Panc1 (cell line): Measurements from ENCODE around the gene ACTA2. TPM values are rescaled to one million over a fixed set of nuclear protein-coding genes. Genes with fewer than 3 reads are reported as not detected.
A peak's percentile ranks its signal among the peaks of the same experiment; 100 is the strongest.

Source experiments
- ATAC-seq: fragments of 200-7000 bp; cut with Tn5 transposase; 2 replicates; pipeline ENCODE4 v1.9.1; 2020; ENCODE audit warnings: mild to moderate bottlenecking, moderate library complexity
- BruUV-seq: library from RNA; stranded (reverse); fragments of 400-500 nt; replicated peaks from 2 replicates; lab custom pipeline; 2021; lab: Mats Ljungman, UMichigan
- CTCF ChIA-PET: fragments of 300-600 bp; sonication (Branson Sonifier 250); formaldehyde crosslinking; loops from one replicate; lab custom pipeline; 2022; ENCODE audit warnings: antibody characterized with exemption; lab: Charles Lee
- POLR2A ChIA-PET: fragments of 300-600 bp; sonication (Branson Sonifier 250); formaldehyde crosslinking; loops from one replicate; lab custom pipeline; 2022; ENCODE audit warnings: antibody characterized with exemption; lab: Charles Lee
- DNase-seq: peaks from one replicate; pipeline ENCODE4 v3.0.0-alpha.2; 2010; ENCODE audit warnings: low read depth, low spot score
- H3K27ac ChIP-seq: 2 replicates; pipeline ENCODE4 v1.5.1; 2011; ENCODE audit warnings: mild to moderate bottlenecking, low read length, inconsistent platforms
- H3K27me3 ChIP-seq: fragments of 200-500 bp; sonication (Bioruptor generic); 2 replicates; pipeline ENCODE4 v1.6.0; 2014; ENCODE audit warnings: low read length, inconsistent platforms; ENCODE audit not compliant: control insufficient read depth, insufficient read depth
- H3K36me3 ChIP-seq: fragments of 200-500 bp; sonication (Bioruptor generic); 2 replicates; pipeline ENCODE4 v1.5.1; 2014; ENCODE audit warnings: inconsistent platforms, mild to moderate bottlenecking, low read length, moderate library complexity; ENCODE audit not compliant: control insufficient read depth, insufficient read depth
- H3K4me1 ChIP-seq: 2 replicates; pipeline ENCODE4 v1.5.1; 2011; ENCODE audit warnings: inconsistent platforms, mild to moderate bottlenecking, low read length, moderate library complexity; ENCODE audit not compliant: control insufficient read depth, insufficient read depth
- H3K4me3 ChIP-seq, 2 experiments: 2 replicates each; pipeline ENCODE4 v1.5.1; 2011 to 2012; ENCODE audit warnings: low read depth in 2 of 2, low read length in 2 of 2, mild to moderate bottlenecking in 2 of 2, inconsistent platforms in 1 of 2, moderate library complexity in 1 of 2
- H3K9me3 ChIP-seq: fragments of 200-500 bp; sonication (Bioruptor generic); 2 replicates; pipeline ENCODE4 v1.5.1; 2014; ENCODE audit warnings: low read depth, mild to moderate bottlenecking, inconsistent platforms, low read length, moderate library complexity; ENCODE audit not compliant: control insufficient read depth, insufficient read depth
- POLR2AphosphoS5 ChIP-seq: IDR thresholded peaks from 2 replicates; pipeline ENCODE4 v1.6.1; 2012; ENCODE audit warnings: mild to moderate bottlenecking, low read depth, low read length, moderate library complexity
- SIN3A ChIP-seq: IDR thresholded peaks from 2 replicates; pipeline ENCODE4 v1.6.1; 2012; ENCODE audit warnings: low read depth, mild to moderate bottlenecking, low read length, moderate library complexity, borderline replicate concordance; ENCODE audit not compliant: insufficient read depth
- TCF7L2 ChIP-seq: IDR thresholded peaks from 2 replicates; pipeline ENCODE4 v1.6.1; 2011; ENCODE audit warnings: mild to moderate bottlenecking, low read depth, low read length, inconsistent platforms
- in situ Hi-C: cut with HindIII; loops from 2 replicates; pipeline ENCODE4 v1.10.0; 2016; ENCODE audit warnings: low sequenced_read_pairs, low pct_unique_long_range_greater_than_20kb
- intact Hi-C: fragments of 100-400 bp; cut with micrococcal nuclease; formaldehyde crosslinking; loops from one replicate; pipeline ENCODE4 v1.10.0; 2022; ENCODE audit not compliant: unreplicated experiment
- total RNA-seq: library from RNA; stranded (reverse); gene quantifications from one replicate; pipeline ENCODE4 v1.2.1, GENCODE V29; 2021; ENCODE audit not compliant: unreplicated experiment
- TF ChIP-seq, protein P1 (sequence below): fragments of 450-650 bp; IDR thresholded peaks from 2 replicates; pipeline ENCODE4 v1.5.1; 2017; ENCODE audit warnings: mild to moderate bottlenecking
- TF ChIP-seq, protein P2 (sequence below), 2 experiments: IDR thresholded peaks; 2 replicates each; pipeline ENCODE4 v1.6.1; 2011 to 2012; ENCODE audit warnings: low read depth in 2 of 2, control low read depth in 1 of 2, low read length in 1 of 2, mild to moderate bottlenecking in 1 of 2, moderate library complexity in 1 of 2; ENCODE audit not compliant: insufficient read depth in 1 of 2

The ACTA2 gene
- total RNA-seq, 1 experiment from 2014 or later = 4.7 TPM

DNA sequence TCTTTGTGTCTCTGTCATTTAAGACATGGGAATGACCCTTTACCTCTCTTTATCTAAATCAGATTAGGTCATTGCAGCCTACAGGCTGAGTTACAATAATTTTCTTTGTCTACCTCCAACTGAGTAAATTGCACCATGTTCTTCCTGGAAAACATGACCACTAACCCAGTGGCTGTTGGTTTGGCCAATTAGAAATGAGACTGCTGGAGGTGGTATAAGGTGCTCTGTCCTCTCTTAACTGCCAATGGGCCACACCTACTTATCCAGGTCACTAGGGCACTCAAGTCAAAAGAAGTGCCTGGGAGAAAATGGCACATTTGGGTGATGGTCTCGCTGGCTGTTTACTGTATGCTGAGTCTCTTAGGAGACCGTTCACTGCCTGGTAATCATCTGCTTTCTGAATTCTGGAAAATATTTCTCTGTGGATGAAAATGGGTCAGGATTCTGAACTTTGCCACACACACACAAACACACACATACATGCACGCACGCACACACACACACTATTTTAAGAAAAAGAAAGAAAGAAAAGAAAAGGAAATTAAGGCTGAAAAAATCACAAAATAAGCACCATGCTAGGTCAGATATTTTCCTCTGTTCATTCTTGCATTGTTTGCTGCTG lies 56.1 kb downstream of the ACTA2 start:
- peak overlapping the region; percentile 83 for H3K27ac ChIP-seq
- ATAC-seq = peak; percentile 31; the same call in 1 of the 2 replicates
- no peaks in the 10 kb centered on the region for H3K36me3 ChIP-seq
- H3K9me3 ChIP-seq = no peaks in the 10 kb centered on the region
- no peaks in the 10 kb centered on the region for H3K27me3 ChIP-seq
- intact Hi-C loops = no loop called here
- in situ Hi-C loops = no loop called here
- BruUV-seq = no TSS peak
- H3K4me3 ChIP-seq = no peak overlapping the region
- no peak for DNase-seq
- TF ChIP-seq, protein P1, sequence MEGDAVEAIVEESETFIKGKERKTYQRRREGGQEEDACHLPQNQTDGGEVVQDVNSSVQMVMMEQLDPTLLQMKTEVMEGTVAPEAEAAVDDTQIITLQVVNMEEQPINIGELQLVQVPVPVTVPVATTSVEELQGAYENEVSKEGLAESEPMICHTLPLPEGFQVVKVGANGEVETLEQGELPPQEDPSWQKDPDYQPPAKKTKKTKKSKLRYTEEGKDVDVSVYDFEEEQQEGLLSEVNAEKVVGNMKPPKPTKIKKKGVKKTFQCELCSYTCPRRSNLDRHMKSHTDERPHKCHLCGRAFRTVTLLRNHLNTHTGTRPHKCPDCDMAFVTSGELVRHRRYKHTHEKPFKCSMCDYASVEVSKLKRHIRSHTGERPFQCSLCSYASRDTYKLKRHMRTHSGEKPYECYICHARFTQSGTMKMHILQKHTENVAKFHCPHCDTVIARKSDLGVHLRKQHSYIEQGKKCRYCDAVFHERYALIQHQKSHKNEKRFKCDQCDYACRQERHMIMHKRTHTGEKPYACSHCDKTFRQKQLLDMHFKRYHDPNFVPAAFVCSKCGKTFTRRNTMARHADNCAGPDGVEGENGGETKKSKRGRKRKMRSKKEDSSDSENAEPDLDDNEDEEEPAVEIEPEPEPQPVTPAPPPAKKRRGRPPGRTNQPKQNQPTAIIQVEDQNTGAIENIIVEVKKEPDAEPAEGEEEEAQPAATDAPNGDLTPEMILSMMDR = no peak
- TF ChIP-seq, protein P2, sequence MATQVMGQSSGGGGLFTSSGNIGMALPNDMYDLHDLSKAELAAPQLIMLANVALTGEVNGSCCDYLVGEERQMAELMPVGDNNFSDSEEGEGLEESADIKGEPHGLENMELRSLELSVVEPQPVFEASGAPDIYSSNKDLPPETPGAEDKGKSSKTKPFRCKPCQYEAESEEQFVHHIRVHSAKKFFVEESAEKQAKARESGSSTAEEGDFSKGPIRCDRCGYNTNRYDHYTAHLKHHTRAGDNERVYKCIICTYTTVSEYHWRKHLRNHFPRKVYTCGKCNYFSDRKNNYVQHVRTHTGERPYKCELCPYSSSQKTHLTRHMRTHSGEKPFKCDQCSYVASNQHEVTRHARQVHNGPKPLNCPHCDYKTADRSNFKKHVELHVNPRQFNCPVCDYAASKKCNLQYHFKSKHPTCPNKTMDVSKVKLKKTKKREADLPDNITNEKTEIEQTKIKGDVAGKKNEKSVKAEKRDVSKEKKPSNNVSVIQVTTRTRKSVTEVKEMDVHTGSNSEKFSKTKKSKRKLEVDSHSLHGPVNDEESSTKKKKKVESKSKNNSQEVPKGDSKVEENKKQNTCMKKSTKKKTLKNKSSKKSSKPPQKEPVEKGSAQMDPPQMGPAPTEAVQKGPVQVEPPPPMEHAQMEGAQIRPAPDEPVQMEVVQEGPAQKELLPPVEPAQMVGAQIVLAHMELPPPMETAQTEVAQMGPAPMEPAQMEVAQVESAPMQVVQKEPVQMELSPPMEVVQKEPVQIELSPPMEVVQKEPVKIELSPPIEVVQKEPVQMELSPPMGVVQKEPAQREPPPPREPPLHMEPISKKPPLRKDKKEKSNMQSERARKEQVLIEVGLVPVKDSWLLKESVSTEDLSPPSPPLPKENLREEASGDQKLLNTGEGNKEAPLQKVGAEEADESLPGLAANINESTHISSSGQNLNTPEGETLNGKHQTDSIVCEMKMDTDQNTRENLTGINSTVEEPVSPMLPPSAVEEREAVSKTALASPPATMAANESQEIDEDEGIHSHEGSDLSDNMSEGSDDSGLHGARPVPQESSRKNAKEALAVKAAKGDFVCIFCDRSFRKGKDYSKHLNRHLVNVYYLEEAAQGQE (IDR thresholded peaks at IDR 0.05; ENCODE audit: insufficient read depth in 1 of 2, low read depth in 2 of 2, low read length in 1 of 2) = no peak
- no peak for TF ChIP-seq SIN3A
- TF ChIP-seq POLR2AphosphoS5 = no peak
- no peak for TF ChIP-seq TCF7L2
- ChIA-PET CTCF (no interaction called here), POLR2A (no interaction called here)
- peaks cover 69% of the 10 kb centered on the region for H3K4me1 ChIP-seq

DNA sequence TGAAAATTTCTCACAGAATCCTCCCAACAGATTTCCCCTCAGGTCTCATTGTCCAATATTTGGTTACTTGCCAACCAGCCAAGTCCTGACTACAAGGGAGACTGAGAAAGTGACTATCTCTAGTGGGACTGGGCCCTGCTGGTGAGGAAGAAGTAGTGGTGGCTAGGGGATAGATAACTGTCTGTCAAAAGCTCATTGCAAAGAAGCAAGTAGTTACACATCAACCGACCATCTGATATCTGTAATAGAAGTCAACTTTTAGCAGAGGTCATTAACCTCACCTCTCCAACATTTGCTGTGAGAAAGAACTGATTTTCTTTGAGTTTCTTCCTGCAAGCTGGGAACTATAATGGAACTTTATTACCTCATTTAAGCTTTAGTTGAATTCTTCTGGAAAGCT lies 57.3 kb downstream of the ACTA2 start:
- DNase-seq (no peak), ATAC-seq (no peak)
- Histone ChIP-seq H3K27me3 (no peaks in the 10 kb centered on the region), H3K4me3 (no peak overlapping the region), H3K4me1 (peaks cover 66% of the 10 kb centered on the region), H3K36me3 (no peaks in the 10 kb centered on the region), H3K9me3 (no peaks in the 10 kb centered on the region), H3K27ac (peak overlapping the region; percentile 83)
- ChIA-PET POLR2A (no interaction called here), CTCF (no interaction called here)
- intact Hi-C loops (no loop called here), in situ Hi-C loops (no loop called here)
- BruUV-seq = no TSS peak
- TF ChIP-seq SIN3A (no peak), POLR2AphosphoS5 (no peak), TCF7L2 (no peak)
- TF ChIP-seq, protein P2 (IDR thresholded peaks at IDR 0.05; ENCODE audit: insufficient read depth in 1 of 2, low read depth in 2 of 2, low read length in 1 of 2) = no peak
- TF ChIP-seq, protein P1 = no peak
